HepG2 (cell line): Measurements from ENCODE around the gene AWAT2. TPM values are rescaled to one million over a fixed set of nuclear protein-coding genes. Genes with fewer than 3 reads are reported as not detected.

Experiments
- ATAC-seq: fragments of 200-7000 bp; cut with Tn5 transposase; 3 replicates; pipeline ENCODE4 v1.9.1; 2020; ENCODE audit warnings: mild to moderate bottlenecking, moderate library complexity
- BruUV-seq: library from RNA; stranded (reverse); fragments of 400-500 nt; replicated peaks from 2 replicates; lab custom pipeline; 2021; lab: Mats Ljungman, UMichigan
- CTCF ChIA-PET: fragments of 300-600 bp; formaldehyde crosslinking; extraction: SDS; loops from one replicate; lab custom pipeline; 2021; ENCODE audit warnings: low total read pairs, inconsistent platforms, low intra/inter-chr PET ratio; lab: Yijun Ruan, JAX
- POLR2A ChIA-PET: fragments of 350-600 bp; sonication (Branson Sonifier 250); formaldehyde crosslinking; loops from one replicate; lab custom pipeline; 2020; ENCODE audit warnings: antibody characterized with exemption, inconsistent platforms; lab: Yijun Ruan, JAX
- DNase-seq: peaks from one replicate; pipeline ENCODE4 v3.0.0-alpha.2; 2015; ENCODE audit warnings: low spot score
- FAIRE-seq: peaks from 3 replicates; lab custom pipeline; 2011; peaks lifted over from hg19 to GRCh38; lab: Jason Lieb, UNC
- H2AFZ ChIP-seq: one replicate; pipeline ENCODE4 v1.6.1; 2011; ENCODE audit warnings: low read length, inconsistent platforms
- H3K27ac ChIP-seq: fragments of 300-600 bp; 3 replicates; pipeline ENCODE4 v1.8.0; 2011; ENCODE audit warnings: mixed run types, mild to moderate bottlenecking, mixed read lengths, low read length, inconsistent platforms; ENCODE audit not compliant: insufficient read depth; ENCODE audit errors: extremely low read length
- H3K27me3 ChIP-seq, 2 experiments: fragments of 200-600 bp in 1 of 2; 2 replicates in 1 of 2; 3 replicates in 1 of 2; pipeline versions ENCODE4 v1.6.0 to v1.8.0; 2011; ENCODE audit warnings: low read length in 2 of 2, mild to moderate bottlenecking in 2 of 2, moderate library complexity in 2 of 2, inconsistent platforms in 1 of 2; ENCODE audit not compliant: insufficient read depth in 2 of 2, control insufficient read depth in 1 of 2
- H3K36me3 ChIP-seq, 2 experiments: fragments of 200-600 bp in 1 of 2; replicated peaks in 1 of 2; 2 replicates in 1 of 2; 3 replicates in 1 of 2; pipeline versions ENCODE4 v1.5.1 to v1.8.0; 2011; ENCODE audit warnings: low read length in 2 of 2, inconsistent platforms in 1 of 2; ENCODE audit not compliant: insufficient read depth in 2 of 2, control insufficient read depth in 1 of 2
- H3K4me1 ChIP-seq: 2 replicates; pipeline ENCODE4 v1.5.1; 2012; ENCODE audit warnings: low read length, inconsistent platforms; ENCODE audit not compliant: insufficient read depth
- H3K4me2 ChIP-seq: 2 replicates; pipeline ENCODE4 v1.6.0; 2011; ENCODE audit warnings: low read depth, low read length, inconsistent platforms
- H3K4me3 ChIP-seq, 3 experiments: fragments of 200-600 bp in 1 of 3; sonication (generic), shearing (Covaris generic) in 1 of 3; replicated peaks in 1 of 3; 2 replicates each; pipeline ENCODE4 v1.5.1; 2011 to 2016; ENCODE audit warnings: low read length in 3 of 3, inconsistent platforms in 2 of 3, low read depth in 2 of 3, mild to moderate bottlenecking in 2 of 3, control low read depth in 1 of 3, mixed read lengths in 1 of 3; ENCODE audit not compliant: insufficient read depth in 1 of 3
- H3K79me2 ChIP-seq: one replicate; pipeline ENCODE4 v1.6.1; 2011; ENCODE audit warnings: low read length, inconsistent platforms; ENCODE audit not compliant: insufficient read depth
- H3K9ac ChIP-seq: 2 replicates; pipeline ENCODE4 v1.6.0; 2011; ENCODE audit warnings: mild to moderate bottlenecking, low read depth, low read length, inconsistent platforms; ENCODE audit not compliant: insufficient read depth
- H3K9me3 ChIP-seq: 2 replicates; pipeline ENCODE4 v1.5.1; 2012; ENCODE audit warnings: mild to moderate bottlenecking, low read length
- H4K20me1 ChIP-seq: 2 replicates; pipeline ENCODE4 v1.6.0; 2011; ENCODE audit warnings: inconsistent platforms, mild to moderate bottlenecking, low read length, moderate library complexity; ENCODE audit not compliant: insufficient read depth
- ERF ChIP-seq: IDR thresholded peaks from 2 replicates; pipeline ENCODE4 v1.6.1; 2018; ENCODE audit warnings: missing biosample characterization, missing genetic modification reagents
- KLF13 ChIP-seq: sonication (generic); formaldehyde crosslinking; IDR thresholded peaks from 2 replicates; pipeline ENCODE4 v1.4.0; 2020; ENCODE audit warnings: mild to moderate bottlenecking, missing genetic modification reagents
- MAX ChIP-seq: IDR thresholded peaks from 2 replicates; pipeline ENCODE4 v1.6.1; 2012; ENCODE audit warnings: inconsistent platforms
- NFYB ChIP-seq: sonication (generic); formaldehyde crosslinking; IDR thresholded peaks from 2 replicates; pipeline ENCODE4 v1.4.0; 2020; ENCODE audit warnings: missing genetic modification reagents
- SIN3A ChIP-seq: IDR thresholded peaks from 2 replicates; pipeline ENCODE4 v1.6.1; 2011; ENCODE audit warnings: low read depth, mild to moderate bottlenecking, control low read depth, low read length, borderline replicate concordance
- ZFP37 ChIP-seq: sonication (generic); formaldehyde crosslinking; IDR thresholded peaks from 2 replicates; pipeline ENCODE4 v1.4.0; 2020; ENCODE audit warnings: missing genetic modification reagents, borderline replicate concordance
- ZMYM2 ChIP-seq: sonication (generic); formaldehyde crosslinking; IDR thresholded peaks from 2 replicates; pipeline ENCODE4 v1.8.0; 2022; ENCODE audit warnings: mild to moderate bottlenecking, missing genetic modification reagents
- ZNF446 ChIP-seq: sonication (generic); formaldehyde crosslinking; IDR thresholded peaks from 2 replicates; pipeline ENCODE4 v1.5.0; 2020; ENCODE audit warnings: mild to moderate bottlenecking, missing genetic modification reagents
- ZNF609 ChIP-seq: sonication (generic); formaldehyde crosslinking; IDR thresholded peaks from 2 replicates; pipeline ENCODE4 v1.4.0; 2020; ENCODE audit warnings: mild to moderate bottlenecking, missing genetic modification reagents, borderline replicate concordance
- ZNF615 ChIP-seq: sonication (generic); formaldehyde crosslinking; IDR thresholded peaks from 2 replicates; pipeline ENCODE4 v1.5.0; 2020; ENCODE audit warnings: mild to moderate bottlenecking, missing genetic modification reagents, borderline replicate concordance
- ZNF710 ChIP-seq: sonication (generic); formaldehyde crosslinking; IDR thresholded peaks from 2 replicates; pipeline ENCODE4 v1.5.0; 2020; ENCODE audit warnings: mild to moderate bottlenecking, missing genetic modification reagents, borderline replicate concordance
- WGBS: methylation state at CpG from one replicate; pipeline ENCODE4 v1.1.6; 2017; ENCODE audit warnings: low lambda C conversion rate; 5-methylcytosine and 5-hydroxymethylcytosine counted together
- in situ Hi-C: cut with HindIII; loops from 2 replicates; pipeline ENCODE4 v1.10.0; 2017; ENCODE audit warnings: low pct_unique_long_range_greater_than_20kb; ENCODE audit not compliant: extremely low pct_ligation_motif_present
- intact Hi-C: fragments of 100-400 bp; cut with micrococcal nuclease; formaldehyde crosslinking; loops from one replicate; pipeline ENCODE4 v1.10.0; 2022; ENCODE audit not compliant: unreplicated experiment
- polyA plus RNA-seq, 8 experiments: library from polyadenylated mRNA; depleted of rRNA in 3 of 8; stranded (reverse) in 7 of 8; unstranded in 1 of 8; fragments of >200 nt; fragmentation: Illumina TruSeq in 4 of 8; extraction: Trizol in 4 of 8; gene quantifications; 2 replicates each; pipeline versions ENCODE4 v1.2.1 to v1.2.3, GENCODE V29; 2011 to 2016; ENCODE audit warnings: low read depth in 4 of 8, missing spikeins in 1 of 8, mixed read lengths in 1 of 8; ENCODE audit not compliant: insufficient read depth in 1 of 8
- total RNA-seq, 5 experiments: library from RNA; depleted of rRNA; stranded (reverse); fragments of >200 nt; fragmentation: Illumina TruSeq; extraction: Trizol; gene quantifications; 2 replicates each; pipeline ENCODE4 v1.2.3, GENCODE V29; 2016; ENCODE audit warnings: low read depth in 1 of 5

The AWAT2 gene
- total and polyA plus RNA-seq, 2 of the 13 experiments (the other 11 are each of a cell fraction or from before 2014, with no cell fraction given) = not detected

DNA sequence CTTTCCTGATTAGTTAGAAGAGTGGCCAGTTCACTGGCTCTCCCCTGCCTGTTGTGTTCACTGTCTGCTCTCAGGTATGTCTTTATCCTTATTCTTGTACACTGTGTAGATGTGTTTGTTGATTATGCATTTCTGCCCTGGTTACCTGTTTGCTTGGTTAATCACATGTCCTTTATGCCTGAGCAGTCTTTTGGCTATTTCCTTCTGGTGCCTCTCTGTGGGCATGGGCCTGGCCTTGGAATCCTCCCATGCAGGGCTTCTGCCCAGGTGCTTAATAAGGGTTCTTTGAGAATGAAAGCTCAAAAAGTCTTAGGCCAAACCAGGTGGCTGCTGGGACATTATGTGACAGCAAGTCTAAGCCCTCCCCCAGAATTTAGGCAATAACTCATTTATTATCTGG lies 39.0 kb upstream of the AWAT2 start (continued):
- no peak for TF ChIP-seq ZNF609
- no peak for TF ChIP-seq ZNF710 (CRISPR knock-in tag)

DNA sequence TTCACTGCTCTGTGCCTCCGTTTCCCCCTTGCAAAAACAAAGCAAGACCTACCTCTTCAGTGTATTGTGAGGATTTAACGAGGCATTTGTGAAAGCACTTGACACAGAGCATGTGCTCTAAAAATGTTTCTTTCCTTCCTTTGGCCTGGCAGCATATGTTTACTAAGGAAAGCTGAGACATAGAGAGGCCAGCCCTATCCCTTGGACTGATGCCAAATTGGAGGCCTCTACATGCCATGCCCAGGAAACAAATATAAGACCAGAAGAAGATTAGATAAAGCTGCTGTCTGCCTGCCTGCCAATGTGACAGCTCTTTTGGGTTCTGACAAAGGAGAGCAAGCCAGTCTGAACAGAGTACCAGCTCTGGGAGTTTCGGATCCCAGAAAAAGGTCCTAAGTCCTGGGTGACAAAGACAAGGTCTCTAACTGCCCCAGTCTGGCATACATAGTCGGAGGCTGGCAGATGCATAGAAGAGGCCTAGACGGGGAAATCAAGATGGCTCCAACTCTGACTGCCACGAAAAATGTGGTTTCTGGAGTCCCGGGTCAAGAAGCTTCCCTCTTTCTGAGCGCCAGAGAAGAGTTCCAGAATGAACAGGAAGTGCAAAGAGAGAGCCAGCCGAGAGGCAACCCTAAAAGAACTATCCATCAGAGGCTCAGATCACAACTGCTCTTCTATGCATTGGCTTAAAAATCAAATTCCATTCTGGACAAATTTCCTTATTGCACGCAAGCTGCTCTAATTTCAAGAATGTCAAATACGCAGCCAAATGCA lies 38.3 kb upstream of the AWAT2 start:
- Histone ChIP-seq H3K4me3 (no peak overlapping the region), H2AFZ (no peak overlapping the region), H4K20me1 (no peaks in the 10 kb centered on the region), H3K9me3 (no peaks in the 10 kb centered on the region), H3K27ac (no peak overlapping the region), H3K9ac (no peak overlapping the region), H3K4me2 (no peak overlapping the region), H3K4me1 (no peaks in the 10 kb centered on the region), H3K79me2 (no peaks in the 10 kb centered on the region), H3K36me3 (no peaks in the 10 kb centered on the region), H3K27me3 (no peaks in the 10 kb centered on the region)
- DNase-seq (no peak), FAIRE-seq (no peak), ATAC-seq (no peak)
- in situ Hi-C loops = no loop called here
- no peak for TF ChIP-seq ZMYM2 (CRISPR knock-in tag)
- no peak for TF ChIP-seq ZNF615 (CRISPR knock-in tag)
- no peak for TF ChIP-seq MAX
- no peak for TF ChIP-seq ZNF446 (CRISPR knock-in tag)
- no peak for TF ChIP-seq ZFP37
- TF ChIP-seq NFYB (CRISPR knock-in tag) = no peak
- TF ChIP-seq KLF13 (CRISPR knock-in tag) = no peak
- no peak for TF ChIP-seq ERF (CRISPR knock-in tag)
- no peak for TF ChIP-seq SIN3A
- intact Hi-C loops = no loop called here
- WGBS = 33% methylated on average over 6 of the region's 11 CpGs
- CTCF ChIA-PET = no interaction called here
- BruUV-seq = no TSS peak
- POLR2A ChIA-PET = no interaction called here
